WTC11 (cell line): ENCODE measurements around the gene NKD1. TPM values are rescaled to one million over a fixed set of nuclear protein-coding genes. Genes with fewer than 3 reads are reported as not detected.

ENCODE experiments used
- ATAC-seq: fragments of 200-7000 bp; cut with Tn5 transposase; 2 replicates; pipeline ENCODE4 v1.10.0; 2021; ENCODE audit warnings: mild to moderate bottlenecking, moderate library complexity
- CTCF ChIA-PET: fragments of 300-600 bp; sonication (Branson Sonifier 250); formaldehyde crosslinking; loops from one replicate; lab custom pipeline; 2021; ENCODE audit warnings: antibody characterized with exemption; lab: Charles Lee
- POLR2A ChIA-PET: fragments of 350-600 bp; sonication (Branson Sonifier 250); formaldehyde crosslinking; loops from one replicate; lab custom pipeline; 2021; ENCODE audit warnings: antibody characterized with exemption; lab: Charles Lee
- DNase-seq: peaks from one replicate; pipeline ENCODE4 v3.0.0; 2021; ENCODE audit warnings: low spot score
- H3K27ac Mint-ChIP-seq: 2 replicates; pipeline ENCODE4 v1.8.0; 2021; ENCODE audit warnings: mixed read lengths
- H3K27me3 Mint-ChIP-seq: 2 replicates; pipeline ENCODE4 v1.8.0; 2021; ENCODE audit warnings: low read depth, mild to moderate bottlenecking, moderate library complexity, mixed read lengths
- H3K36me3 Mint-ChIP-seq: 2 replicates; pipeline ENCODE4 v1.8.0; 2021; ENCODE audit warnings: mixed read lengths
- H3K4me1 Mint-ChIP-seq: 2 replicates; pipeline ENCODE4 v1.8.0; 2022; ENCODE audit warnings: mixed read lengths
- H3K4me3 Mint-ChIP-seq: 2 replicates; pipeline ENCODE4 v1.8.0; 2021; ENCODE audit warnings: mild to moderate bottlenecking, moderate library complexity, mixed read lengths
- H3K9me3 Mint-ChIP-seq: 2 replicates; pipeline ENCODE4 v1.8.0; 2021; ENCODE audit warnings: mixed read lengths
- EMX1 ChIP-seq: fragments of 250-450 bp; sonication (Bioruptor Pico); IDR thresholded peaks from 2 replicates; pipeline ENCODE4 v1.8.0; 2021; ENCODE audit warnings: mild to moderate bottlenecking
- MXD4 ChIP-seq: fragments of 250-450 bp; sonication (Bioruptor Pico); IDR thresholded peaks from 2 replicates; pipeline ENCODE4 v1.8.0; 2021; ENCODE audit warnings: mild to moderate bottlenecking, moderate library complexity, borderline replicate concordance
- NFATC4 ChIP-seq: fragments of 250-450 bp; sonication (Bioruptor Pico); IDR thresholded peaks from 2 replicates; pipeline ENCODE4 v1.9.0; 2021; ENCODE audit warnings: mild to moderate bottlenecking
- SOX15 ChIP-seq: fragments of 250-450 bp; sonication (Bioruptor Pico); IDR thresholded peaks from 2 replicates; pipeline ENCODE4 v1.9.0; 2021; ENCODE audit warnings: mild to moderate bottlenecking
- SP1 ChIP-seq: sonication (generic); formaldehyde crosslinking; conservative IDR thresholded peaks from 2 replicates; pipeline ENCODE4 v1.8.1; 2022; ENCODE audit warnings: missing genetic modification reagents
- TCF7 ChIP-seq: sonication (generic); formaldehyde crosslinking; IDR thresholded peaks from 2 replicates; pipeline ENCODE4 v1.8.0; 2022; ENCODE audit warnings: mild to moderate bottlenecking, low read depth, missing genetic modification reagents, moderate library complexity
- total RNA-seq: library from RNA; stranded (reverse); gene quantifications from 3 replicates; pipeline ENCODE4 v1.2.3, GENCODE V29; 2021
- TF ChIP-seq, protein P1 (sequence below): fragments of 250-450 bp; sonication (Bioruptor Pico); IDR thresholded peaks from 2 replicates; pipeline ENCODE4 v1.9.0; 2021; ENCODE audit warnings: moderate library complexity, mild to moderate bottlenecking, inconsistent platforms, borderline replicate concordance
- TF ChIP-seq, protein P2 (sequence below): sonication (generic); formaldehyde crosslinking; IDR thresholded peaks from 2 replicates; pipeline ENCODE4 v1.8.1; 2023; ENCODE audit warnings: mild to moderate bottlenecking, missing genetic modification reagents, moderate library complexity
- TF ChIP-seq, protein P3 (sequence below): sonication (generic); formaldehyde crosslinking; IDR thresholded peaks from 2 replicates; pipeline ENCODE4 v1.8.0; 2023; ENCODE audit warnings: missing genetic modification reagents, mild to moderate bottlenecking, borderline replicate concordance
- TF ChIP-seq, protein P4 (sequence below): sonication (generic); formaldehyde crosslinking; IDR thresholded peaks from 2 replicates; pipeline ENCODE4 v1.8.1; 2022; ENCODE audit warnings: mild to moderate bottlenecking, moderate library complexity, missing genetic modification reagents
- TF ChIP-seq, protein P5 (sequence below): fragments of 250-450 bp; sonication (Bioruptor Pico); IDR thresholded peaks from 2 replicates; pipeline ENCODE4 v1.9.0; 2021; ENCODE audit warnings: mild to moderate bottlenecking, borderline replicate concordance
- TF ChIP-seq, protein P6 (sequence below): sonication (generic); formaldehyde crosslinking; IDR thresholded peaks from 2 replicates; pipeline ENCODE4 v1.8.1; 2023; ENCODE audit warnings: mild to moderate bottlenecking, missing genetic modification reagents, borderline replicate concordance
- TF ChIP-seq, protein P7 (sequence below): fragments of 250-450 bp; sonication (Bioruptor Pico); IDR thresholded peaks from 2 replicates; pipeline ENCODE4 v1.9.0; 2021; ENCODE audit warnings: mild to moderate bottlenecking
- TF ChIP-seq, protein P8 (sequence below): fragments of 250-450 bp; sonication (Bioruptor Pico); conservative IDR thresholded peaks from 2 replicates; pipeline ENCODE4 v1.9.0; 2021; ENCODE audit warnings: mild to moderate bottlenecking

Gene NKD1
- total RNA-seq, 1 experiment from 2014 or later, result 6.0 TPM

DNA sequence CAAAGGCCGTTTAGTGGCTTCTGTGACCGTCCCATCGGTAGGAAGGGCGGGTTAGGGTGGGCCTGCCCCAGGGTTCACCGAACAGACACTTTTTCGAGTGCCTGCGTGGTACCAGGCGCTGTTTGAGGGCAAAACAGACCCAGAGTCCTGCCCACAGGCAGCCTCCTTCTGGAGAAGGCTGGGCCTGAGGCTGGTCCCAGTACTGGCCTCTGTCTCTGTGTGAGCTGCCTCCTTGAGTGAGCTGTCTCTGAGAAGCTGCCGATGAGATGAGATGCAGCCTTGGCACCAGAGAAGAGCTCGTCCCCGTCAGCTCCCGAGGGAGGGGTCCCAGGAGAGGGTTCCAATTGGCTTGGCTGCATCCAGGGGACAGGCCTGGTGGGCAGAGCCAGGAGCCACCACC is 53.1 kb downstream of the NKD1 start:
- CTCF ChIA-PET, result interaction anchor here (0.7 to 3.2 kb wide), 7 partner anchors 8 to 205 kb away, joined by 3 to 17 read pairs (median 4); no protein-coding TSS in a partner anchor

More for the DNA sequence above, 53.1 kb downstream of the NKD1 start:
- DNase-seq (no peak), ATAC-seq (no peak)
- H3K4me1 Mint-ChIP-seq, result peaks cover 4% of the 10 kb centered on the region
- no peaks in the 10 kb centered on the region for H3K36me3 Mint-ChIP-seq
- no peaks in the 10 kb centered on the region for H3K27me3 Mint-ChIP-seq
- no peak overlapping the region for H3K4me3 Mint-ChIP-seq
- no peak for TF ChIP-seq TCF7 (CRISPR knock-in tag)
- TF ChIP-seq, protein P1, sequence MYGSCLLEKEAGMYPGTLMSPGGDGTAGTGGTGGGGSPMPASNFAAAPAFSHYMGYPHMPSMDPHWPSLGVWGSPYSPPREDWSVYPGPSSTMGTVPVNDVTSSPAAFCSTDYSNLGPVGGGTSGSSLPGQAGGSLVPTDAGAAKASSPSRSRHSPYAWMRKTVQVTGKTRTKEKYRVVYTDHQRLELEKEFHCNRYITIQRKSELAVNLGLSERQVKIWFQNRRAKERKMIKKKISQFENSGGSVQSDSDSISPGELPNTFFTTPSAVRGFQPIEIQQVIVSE (CRISPR knock-in tag), result no peak
- TF ChIP-seq, protein P2, sequence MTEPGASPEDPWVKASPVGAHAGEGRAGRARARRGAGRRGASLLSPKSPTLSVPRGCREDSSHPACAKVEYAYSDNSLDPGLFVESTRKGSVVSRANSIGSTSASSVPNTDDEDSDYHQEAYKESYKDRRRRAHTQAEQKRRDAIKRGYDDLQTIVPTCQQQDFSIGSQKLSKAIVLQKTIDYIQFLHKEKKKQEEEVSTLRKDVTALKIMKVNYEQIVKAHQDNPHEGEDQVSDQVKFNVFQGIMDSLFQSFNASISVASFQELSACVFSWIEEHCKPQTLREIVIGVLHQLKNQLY (CRISPR knock-in tag), result no peak
- TF ChIP-seq, protein P3, sequence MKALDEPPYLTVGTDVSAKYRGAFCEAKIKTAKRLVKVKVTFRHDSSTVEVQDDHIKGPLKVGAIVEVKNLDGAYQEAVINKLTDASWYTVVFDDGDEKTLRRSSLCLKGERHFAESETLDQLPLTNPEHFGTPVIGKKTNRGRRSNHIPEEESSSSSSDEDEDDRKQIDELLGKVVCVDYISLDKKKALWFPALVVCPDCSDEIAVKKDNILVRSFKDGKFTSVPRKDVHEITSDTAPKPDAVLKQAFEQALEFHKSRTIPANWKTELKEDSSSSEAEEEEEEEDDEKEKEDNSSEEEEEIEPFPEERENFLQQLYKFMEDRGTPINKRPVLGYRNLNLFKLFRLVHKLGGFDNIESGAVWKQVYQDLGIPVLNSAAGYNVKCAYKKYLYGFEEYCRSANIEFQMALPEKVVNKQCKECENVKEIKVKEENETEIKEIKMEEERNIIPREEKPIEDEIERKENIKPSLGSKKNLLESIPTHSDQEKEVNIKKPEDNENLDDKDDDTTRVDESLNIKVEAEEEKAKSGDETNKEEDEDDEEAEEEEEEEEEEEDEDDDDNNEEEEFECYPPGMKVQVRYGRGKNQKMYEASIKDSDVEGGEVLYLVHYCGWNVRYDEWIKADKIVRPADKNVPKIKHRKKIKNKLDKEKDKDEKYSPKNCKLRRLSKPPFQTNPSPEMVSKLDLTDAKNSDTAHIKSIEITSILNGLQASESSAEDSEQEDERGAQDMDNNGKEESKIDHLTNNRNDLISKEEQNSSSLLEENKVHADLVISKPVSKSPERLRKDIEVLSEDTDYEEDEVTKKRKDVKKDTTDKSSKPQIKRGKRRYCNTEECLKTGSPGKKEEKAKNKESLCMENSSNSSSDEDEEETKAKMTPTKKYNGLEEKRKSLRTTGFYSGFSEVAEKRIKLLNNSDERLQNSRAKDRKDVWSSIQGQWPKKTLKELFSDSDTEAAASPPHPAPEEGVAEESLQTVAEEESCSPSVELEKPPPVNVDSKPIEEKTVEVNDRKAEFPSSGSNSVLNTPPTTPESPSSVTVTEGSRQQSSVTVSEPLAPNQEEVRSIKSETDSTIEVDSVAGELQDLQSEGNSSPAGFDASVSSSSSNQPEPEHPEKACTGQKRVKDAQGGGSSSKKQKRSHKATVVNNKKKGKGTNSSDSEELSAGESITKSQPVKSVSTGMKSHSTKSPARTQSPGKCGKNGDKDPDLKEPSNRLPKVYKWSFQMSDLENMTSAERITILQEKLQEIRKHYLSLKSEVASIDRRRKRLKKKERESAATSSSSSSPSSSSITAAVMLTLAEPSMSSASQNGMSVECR (CRISPR knock-in tag), result no peak
- TF ChIP-seq SOX15 (CRISPR knock-in tag), result no peak
- TF ChIP-seq, protein P4, sequence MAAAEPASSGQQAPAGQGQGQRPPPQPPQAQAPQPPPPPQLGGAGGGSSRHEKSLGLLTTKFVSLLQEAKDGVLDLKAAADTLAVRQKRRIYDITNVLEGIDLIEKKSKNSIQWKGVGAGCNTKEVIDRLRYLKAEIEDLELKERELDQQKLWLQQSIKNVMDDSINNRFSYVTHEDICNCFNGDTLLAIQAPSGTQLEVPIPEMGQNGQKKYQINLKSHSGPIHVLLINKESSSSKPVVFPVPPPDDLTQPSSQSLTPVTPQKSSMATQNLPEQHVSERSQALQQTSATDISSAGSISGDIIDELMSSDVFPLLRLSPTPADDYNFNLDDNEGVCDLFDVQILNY (CRISPR knock-in tag), result no peak
- no peak for TF ChIP-seq SP1 (CRISPR knock-in tag)
- TF ChIP-seq NFATC4 (CRISPR knock-in tag), result no peak
- TF ChIP-seq, protein P5, sequence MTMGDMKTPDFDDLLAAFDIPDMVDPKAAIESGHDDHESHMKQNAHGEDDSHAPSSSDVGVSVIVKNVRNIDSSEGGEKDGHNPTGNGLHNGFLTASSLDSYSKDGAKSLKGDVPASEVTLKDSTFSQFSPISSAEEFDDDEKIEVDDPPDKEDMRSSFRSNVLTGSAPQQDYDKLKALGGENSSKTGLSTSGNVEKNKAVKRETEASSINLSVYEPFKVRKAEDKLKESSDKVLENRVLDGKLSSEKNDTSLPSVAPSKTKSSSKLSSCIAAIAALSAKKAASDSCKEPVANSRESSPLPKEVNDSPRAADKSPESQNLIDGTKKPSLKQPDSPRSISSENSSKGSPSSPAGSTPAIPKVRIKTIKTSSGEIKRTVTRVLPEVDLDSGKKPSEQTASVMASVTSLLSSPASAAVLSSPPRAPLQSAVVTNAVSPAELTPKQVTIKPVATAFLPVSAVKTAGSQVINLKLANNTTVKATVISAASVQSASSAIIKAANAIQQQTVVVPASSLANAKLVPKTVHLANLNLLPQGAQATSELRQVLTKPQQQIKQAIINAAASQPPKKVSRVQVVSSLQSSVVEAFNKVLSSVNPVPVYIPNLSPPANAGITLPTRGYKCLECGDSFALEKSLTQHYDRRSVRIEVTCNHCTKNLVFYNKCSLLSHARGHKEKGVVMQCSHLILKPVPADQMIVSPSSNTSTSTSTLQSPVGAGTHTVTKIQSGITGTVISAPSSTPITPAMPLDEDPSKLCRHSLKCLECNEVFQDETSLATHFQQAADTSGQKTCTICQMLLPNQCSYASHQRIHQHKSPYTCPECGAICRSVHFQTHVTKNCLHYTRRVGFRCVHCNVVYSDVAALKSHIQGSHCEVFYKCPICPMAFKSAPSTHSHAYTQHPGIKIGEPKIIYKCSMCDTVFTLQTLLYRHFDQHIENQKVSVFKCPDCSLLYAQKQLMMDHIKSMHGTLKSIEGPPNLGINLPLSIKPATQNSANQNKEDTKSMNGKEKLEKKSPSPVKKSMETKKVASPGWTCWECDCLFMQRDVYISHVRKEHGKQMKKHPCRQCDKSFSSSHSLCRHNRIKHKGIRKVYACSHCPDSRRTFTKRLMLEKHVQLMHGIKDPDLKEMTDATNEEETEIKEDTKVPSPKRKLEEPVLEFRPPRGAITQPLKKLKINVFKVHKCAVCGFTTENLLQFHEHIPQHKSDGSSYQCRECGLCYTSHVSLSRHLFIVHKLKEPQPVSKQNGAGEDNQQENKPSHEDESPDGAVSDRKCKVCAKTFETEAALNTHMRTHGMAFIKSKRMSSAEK (CRISPR knock-in tag), result no peak
- TF ChIP-seq, protein P6, sequence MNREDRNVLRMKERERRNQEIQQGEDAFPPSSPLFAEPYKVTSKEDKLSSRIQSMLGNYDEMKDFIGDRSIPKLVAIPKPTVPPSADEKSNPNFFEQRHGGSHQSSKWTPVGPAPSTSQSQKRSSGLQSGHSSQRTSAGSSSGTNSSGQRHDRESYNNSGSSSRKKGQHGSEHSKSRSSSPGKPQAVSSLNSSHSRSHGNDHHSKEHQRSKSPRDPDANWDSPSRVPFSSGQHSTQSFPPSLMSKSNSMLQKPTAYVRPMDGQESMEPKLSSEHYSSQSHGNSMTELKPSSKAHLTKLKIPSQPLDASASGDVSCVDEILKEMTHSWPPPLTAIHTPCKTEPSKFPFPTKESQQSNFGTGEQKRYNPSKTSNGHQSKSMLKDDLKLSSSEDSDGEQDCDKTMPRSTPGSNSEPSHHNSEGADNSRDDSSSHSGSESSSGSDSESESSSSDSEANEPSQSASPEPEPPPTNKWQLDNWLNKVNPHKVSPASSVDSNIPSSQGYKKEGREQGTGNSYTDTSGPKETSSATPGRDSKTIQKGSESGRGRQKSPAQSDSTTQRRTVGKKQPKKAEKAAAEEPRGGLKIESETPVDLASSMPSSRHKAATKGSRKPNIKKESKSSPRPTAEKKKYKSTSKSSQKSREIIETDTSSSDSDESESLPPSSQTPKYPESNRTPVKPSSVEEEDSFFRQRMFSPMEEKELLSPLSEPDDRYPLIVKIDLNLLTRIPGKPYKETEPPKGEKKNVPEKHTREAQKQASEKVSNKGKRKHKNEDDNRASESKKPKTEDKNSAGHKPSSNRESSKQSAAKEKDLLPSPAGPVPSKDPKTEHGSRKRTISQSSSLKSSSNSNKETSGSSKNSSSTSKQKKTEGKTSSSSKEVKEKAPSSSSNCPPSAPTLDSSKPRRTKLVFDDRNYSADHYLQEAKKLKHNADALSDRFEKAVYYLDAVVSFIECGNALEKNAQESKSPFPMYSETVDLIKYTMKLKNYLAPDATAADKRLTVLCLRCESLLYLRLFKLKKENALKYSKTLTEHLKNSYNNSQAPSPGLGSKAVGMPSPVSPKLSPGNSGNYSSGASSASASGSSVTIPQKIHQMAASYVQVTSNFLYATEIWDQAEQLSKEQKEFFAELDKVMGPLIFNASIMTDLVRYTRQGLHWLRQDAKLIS (CRISPR knock-in tag), result no peak
- TF ChIP-seq, protein P7, sequence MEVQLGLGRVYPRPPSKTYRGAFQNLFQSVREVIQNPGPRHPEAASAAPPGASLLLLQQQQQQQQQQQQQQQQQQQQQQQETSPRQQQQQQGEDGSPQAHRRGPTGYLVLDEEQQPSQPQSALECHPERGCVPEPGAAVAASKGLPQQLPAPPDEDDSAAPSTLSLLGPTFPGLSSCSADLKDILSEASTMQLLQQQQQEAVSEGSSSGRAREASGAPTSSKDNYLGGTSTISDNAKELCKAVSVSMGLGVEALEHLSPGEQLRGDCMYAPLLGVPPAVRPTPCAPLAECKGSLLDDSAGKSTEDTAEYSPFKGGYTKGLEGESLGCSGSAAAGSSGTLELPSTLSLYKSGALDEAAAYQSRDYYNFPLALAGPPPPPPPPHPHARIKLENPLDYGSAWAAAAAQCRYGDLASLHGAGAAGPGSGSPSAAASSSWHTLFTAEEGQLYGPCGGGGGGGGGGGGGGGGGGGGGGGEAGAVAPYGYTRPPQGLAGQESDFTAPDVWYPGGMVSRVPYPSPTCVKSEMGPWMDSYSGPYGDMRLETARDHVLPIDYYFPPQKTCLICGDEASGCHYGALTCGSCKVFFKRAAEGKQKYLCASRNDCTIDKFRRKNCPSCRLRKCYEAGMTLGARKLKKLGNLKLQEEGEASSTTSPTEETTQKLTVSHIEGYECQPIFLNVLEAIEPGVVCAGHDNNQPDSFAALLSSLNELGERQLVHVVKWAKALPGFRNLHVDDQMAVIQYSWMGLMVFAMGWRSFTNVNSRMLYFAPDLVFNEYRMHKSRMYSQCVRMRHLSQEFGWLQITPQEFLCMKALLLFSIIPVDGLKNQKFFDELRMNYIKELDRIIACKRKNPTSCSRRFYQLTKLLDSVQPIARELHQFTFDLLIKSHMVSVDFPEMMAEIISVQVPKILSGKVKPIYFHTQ (CRISPR knock-in tag), result no peak
- TF ChIP-seq MXD4 (CRISPR knock-in tag), result no peak
- TF ChIP-seq, protein P8, sequence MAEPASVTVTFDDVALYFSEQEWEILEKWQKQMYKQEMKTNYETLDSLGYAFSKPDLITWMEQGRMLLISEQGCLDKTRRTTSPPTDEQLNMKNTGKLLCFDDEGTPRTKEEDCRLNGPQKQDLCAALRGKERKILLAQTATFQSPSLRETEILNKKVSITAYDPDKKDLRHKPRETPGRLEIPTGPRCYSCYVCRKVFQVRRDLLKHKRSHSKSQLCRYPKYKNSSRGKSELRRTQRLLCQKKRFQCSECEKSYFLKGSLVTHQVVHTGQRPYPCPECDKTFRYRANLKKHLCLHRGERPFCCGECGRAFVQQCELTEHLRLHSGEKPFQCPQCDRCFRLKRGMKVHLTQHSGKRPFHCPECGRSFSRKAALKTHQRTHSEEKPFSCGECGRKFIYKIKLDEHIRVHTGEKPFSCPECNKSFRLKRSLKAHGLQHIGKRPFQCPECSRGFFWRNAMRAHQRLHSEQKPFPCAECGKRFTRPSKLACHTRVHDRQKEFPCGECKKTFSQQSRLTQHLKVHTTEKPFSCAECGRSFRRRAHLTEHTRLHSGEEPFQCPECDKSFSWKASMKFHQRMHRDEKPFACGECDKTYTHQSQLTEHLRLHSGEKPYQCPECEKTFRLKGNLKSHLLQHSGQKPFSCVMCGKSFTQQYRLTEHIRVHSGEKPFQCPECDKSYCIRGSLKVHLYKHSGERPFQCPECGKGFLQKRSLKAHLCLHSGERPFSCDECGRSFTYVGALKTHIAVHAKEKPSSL (CRISPR knock-in tag), result no peak
- no peak for TF ChIP-seq EMX1
- no peaks in the 10 kb centered on the region for H3K9me3 Mint-ChIP-seq
- H3K27ac Mint-ChIP-seq, result no peak overlapping the region
- POLR2A ChIA-PET, result no interaction called here
